Activated naive CD4-positive, alpha-beta T cell (primary cell): ENCODE results near the gene OR13C3.
"Not testable (repeated sequence)": the region's sequence is repeated elsewhere in the genome, so short reads cannot be mapped to it uniquely, and the experiment has no call there.

ENCODE experiments used
- DNase-seq, 4 experiments: peaks; one replicate each; lab custom pipeline; 2025; lab: John Stamatoyannopoulos, UW

OR13C3 gene

GRCh38 chr9:104536756-104537155 lies at the start of gene OR13C3:
TSS of gene OR13C3 (minus strand) at chr9:104536856. CDS start at chr9:104536723, 133 bp downstream.
- no peak for DNase-seq

- no peak for DNase-seq
Measured at GRCh38 chr9:104580562-104580961, 43.9 kb upstream of the OR13C3 start.

- DNase-seq: no peak
Measured at GRCh38 chr9:104577263-104577662, 40.6 kb upstream of the OR13C3 start.

GRCh38 chr9:104575456-104575855 lies 38.8 kb upstream of the OR13C3 start:
- DNase-seq: no peak

DNA sequence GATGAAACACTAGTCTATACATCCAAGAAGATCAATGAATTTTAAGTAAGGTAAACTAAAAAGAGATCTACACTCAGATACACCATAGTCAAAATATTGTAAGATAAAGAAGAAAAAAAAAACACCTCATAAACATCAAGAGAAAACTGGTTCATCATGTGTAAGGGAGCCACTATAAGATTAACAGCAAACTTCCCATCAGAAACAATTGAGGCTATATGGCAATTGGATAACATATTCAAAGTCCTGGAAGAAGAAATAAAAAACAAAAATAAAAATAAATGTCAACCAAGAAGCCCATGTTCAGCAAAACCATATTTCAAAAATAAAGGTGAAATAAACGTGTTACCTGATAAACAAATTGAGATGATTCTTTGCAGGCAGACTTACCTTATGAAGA lies 36.0 kb upstream of the OR13C3 start:
- no peak for DNase-seq

- no peak for DNase-seq
Measured at GRCh38 chr9:104568868-104569267, 32.2 kb upstream of the OR13C3 start, which contains the start of gene OR13C8. TSS of gene OR13C8 (plus strand) at chr9:104569168. CDS start at chr9:104569168, 0 bp downstream.

DNA sequence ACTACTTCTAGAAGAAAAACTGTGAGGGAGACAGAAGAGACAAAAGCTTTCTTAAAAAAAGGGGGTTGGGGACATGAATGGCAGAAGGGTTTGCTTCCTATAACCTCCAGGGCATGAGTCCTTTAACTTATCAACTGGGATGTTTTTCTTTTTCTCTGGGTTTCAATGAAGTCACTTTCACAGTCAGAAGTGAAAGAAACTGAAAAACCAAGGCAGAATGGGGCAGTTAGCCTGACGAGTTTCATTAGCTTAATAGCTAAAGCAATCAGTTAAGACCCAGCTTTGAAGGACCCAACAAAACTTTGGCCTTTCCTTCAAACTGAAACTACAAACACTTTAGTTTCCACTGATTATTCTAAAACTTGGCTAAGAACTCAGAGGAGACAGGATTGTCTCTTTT lies 27.7 kb upstream of the OR13C3 start:
- DNase-seq: no peak

GRCh38 chr9:104556830-104557634 lies 20.4 kb upstream of the OR13C3 start:
- no peak for DNase-seq

DNA sequence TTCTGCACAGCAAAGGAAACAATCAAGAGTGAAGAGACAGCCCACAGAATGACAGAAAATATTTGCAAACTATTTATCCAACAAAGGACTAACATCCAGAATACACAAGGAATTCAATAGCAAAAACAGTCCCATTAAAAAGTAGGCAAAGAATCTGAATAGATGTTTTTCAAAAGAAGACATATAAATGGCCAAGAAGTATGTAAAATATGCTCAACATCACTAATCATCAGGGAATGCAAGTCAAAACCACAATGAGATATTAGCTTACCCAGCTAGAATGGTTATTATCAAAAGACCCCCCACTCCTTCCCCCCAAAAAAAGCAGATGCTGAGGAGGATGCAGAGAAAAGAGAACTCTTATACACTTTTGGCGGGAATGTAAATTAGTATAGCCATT lies 18.9 kb upstream of the OR13C3 start:
- DNase-seq: no peak

DNA sequence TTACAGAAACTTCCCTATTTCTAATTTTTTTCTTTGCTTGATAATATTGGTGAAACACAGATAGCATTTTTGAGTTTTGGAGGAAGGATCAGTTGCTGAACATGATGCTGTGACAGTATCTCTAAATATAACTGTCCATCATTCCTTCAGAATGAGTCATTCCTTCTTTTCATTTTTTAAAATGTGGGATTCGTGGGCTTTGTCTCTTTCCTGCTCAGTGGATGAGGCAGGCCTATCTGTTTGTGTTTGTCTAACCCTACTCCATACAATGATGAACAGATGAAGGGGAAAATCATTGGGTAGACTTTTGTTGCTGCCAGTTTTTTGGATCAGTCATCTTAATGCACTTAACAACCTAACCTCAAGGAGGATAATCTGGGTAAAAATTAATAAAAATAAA lies 16.6 kb upstream of the OR13C3 start:
- no peak for DNase-seq

DNA sequence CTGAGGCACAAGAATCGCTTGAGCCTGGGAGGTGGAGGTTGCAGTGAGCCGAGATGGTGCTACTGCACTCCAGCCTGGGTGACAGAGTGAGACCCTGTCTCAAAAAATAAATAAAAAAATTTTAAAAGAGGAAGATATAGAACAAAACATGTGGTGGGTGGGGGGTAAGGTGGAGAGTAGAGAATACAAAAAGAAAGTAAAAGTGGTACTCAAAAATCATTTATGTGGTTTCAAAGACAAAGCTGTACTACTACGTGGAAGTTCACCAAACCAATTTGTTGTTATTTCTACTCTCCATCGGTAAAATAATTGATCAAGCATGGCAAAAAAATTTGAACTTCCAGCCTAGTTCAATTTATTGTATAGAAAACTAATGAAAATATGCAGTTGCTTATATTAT lies 8.0 kb upstream of the OR13C3 start:
- no peak for DNase-seq

DNA sequence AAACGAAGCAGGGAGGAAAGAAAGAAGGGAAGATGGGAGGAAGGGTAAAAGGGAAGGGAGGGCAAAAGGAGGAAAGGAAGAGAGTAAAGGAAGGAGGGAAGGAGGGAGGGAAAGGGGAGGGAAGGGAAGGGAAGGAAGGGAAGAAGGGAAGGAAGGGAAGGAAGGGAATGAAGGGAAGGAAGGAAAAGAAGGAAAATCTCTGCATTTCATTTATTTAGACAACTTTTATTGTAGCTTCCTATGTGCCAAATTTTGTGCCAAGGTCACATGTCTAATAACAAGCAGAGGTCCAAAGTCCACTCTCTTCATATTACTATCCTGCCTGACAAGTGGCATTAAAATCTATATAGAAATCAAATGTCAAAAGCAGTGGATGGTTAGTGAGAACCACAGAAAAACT lies 2.6 kb upstream of the OR13C3 start:
- DNase-seq: no peak

GRCh38 chr9:104527109-104527508 lies 9.5 kb downstream of the OR13C3 start, which contains the start of gene OR13C4:
TSS of gene OR13C4 (minus strand) at chr9:104527209. CDS start at chr9:104527209, 0 bp downstream.
- DNase-seq: no peak

- DNase-seq: not testable (repeated sequence)
Measured at GRCh38 chr9:104520241-104520640, 16.4 kb downstream of the OR13C3 start.

DNA sequence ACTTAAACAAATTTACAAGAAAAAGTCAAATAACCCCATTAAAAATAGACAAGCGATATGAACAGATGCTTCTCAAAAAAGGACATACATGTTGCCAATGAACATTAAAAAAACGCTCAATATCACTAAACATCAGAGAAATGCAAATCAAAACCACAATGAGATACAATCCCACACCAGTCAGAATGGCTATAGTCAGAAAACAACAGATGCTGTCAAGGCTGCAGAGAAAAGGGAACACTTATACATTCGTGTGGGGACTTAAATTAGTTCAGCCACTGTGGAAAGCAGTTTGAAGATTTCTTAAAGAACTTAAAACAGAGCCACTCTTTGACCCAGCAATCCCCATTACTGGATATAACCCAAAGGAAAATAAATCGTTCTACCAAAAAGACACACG lies 21.8 kb downstream of the OR13C3 start:
- DNase-seq: no peak

DNA sequence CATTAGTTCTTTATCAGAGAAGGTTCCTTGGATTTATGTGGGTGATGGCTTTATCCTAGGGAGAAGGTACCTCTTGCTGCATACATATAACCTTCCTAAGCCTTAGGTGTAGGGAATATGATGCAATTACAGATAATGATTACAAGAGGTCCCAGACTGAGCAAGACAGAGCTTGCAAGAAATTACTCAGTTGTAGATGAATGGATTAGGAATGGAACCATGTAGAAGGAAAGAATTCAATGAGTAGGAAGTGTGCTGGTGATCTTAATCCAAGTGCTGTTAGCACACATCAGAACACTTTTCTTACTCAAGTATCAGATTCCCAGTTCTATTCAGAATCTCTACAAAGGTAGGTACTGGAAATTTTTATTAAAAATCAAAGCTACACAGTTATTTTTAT lies 30.1 kb downstream of the OR13C3 start:
- DNase-seq: no peak

GRCh38 chr9:104503963-104504362 lies 32.7 kb downstream of the OR13C3 start, which contains the start of gene OR13F1:
TSS of gene OR13F1 (plus strand) at chr9:104504263. CDS start at chr9:104504263, 0 bp downstream.
- DNase-seq: no peak

- no peak for DNase-seq
Measured at GRCh38 chr9:104503440-104503839, 33.2 kb downstream of the OR13C3 start.

GRCh38 chr9:104494808-104495207 lies 41.8 kb downstream of the OR13C3 start:
- DNase-seq: no peak
